Left forelimb (tissue), 1 donor: Measurements from ENCODE around the gene LRMDA.

ENCODE experiments used
- DNase-seq: peaks from one replicate; pipeline ENCODE4 v3.0.0-alpha.2; 2018; ENCODE audit warnings: low spot score

Gene LRMDA

GRCh38 chr10:76338187-76338586 is 906.8 kb downstream of the LRMDA start:
- no peak for DNase-seq

GRCh38 chr10:76341740-76342139 is 910.3 kb downstream of the LRMDA start:
- DNase-seq, result no peak

- DNase-seq, result no peak
Observed at GRCh38 chr10:76342996-76343395, 911.6 kb downstream of the LRMDA start.

- DNase-seq, result no peak
Observed at GRCh38 chr10:76347832-76348231, 916.4 kb downstream of the LRMDA start.

GRCh38 chr10:76350583-76350982 is 919.2 kb downstream of the LRMDA start:
- DNase-seq, result no peak

- no peak for DNase-seq
Observed at GRCh38 chr10:76352300-76352699, 920.9 kb downstream of the LRMDA start.

GRCh38 chr10:76353237-76353851 is 921.9 kb downstream of the LRMDA start:
- DNase-seq, result no peak

- no peak for DNase-seq
Observed at GRCh38 chr10:76354212-76354738, 922.9 kb downstream of the LRMDA start.

GRCh38 chr10:76354921-76355320 is 923.5 kb downstream of the LRMDA start:
- no peak for DNase-seq

GRCh38 chr10:76356557-76356956 is 925.1 kb downstream of the LRMDA start:
- no peak for DNase-seq

- DNase-seq, result no peak
Observed at GRCh38 chr10:76357726-76358415, 926.4 kb downstream of the LRMDA start.

GRCh38 chr10:76358743-76359395 is 927.4 kb downstream of the LRMDA start:
- no peak for DNase-seq

- DNase-seq, result no peak
Observed at GRCh38 chr10:76375761-76376160, 944.3 kb downstream of the LRMDA start.

- DNase-seq, result no peak
Observed at GRCh38 chr10:76382381-76382851, 951.0 kb downstream of the LRMDA start.

- no peak for DNase-seq
Observed at GRCh38 chr10:76388321-76389023, 957.0 kb downstream of the LRMDA start.

- no peak for DNase-seq
Observed at GRCh38 chr10:76393875-76394706, 962.7 kb downstream of the LRMDA start.

GRCh38 chr10:76394707-76395042 is 963.3 kb downstream of the LRMDA start:
- DNase-seq, result no peak

GRCh38 chr10:76395251-76395650 is 963.8 kb downstream of the LRMDA start:
- no peak for DNase-seq

GRCh38 chr10:76396134-76396533 is 964.7 kb downstream of the LRMDA start:
- DNase-seq, result no peak

- no peak for DNase-seq
Observed at GRCh38 chr10:76397181-76398042, 966.0 kb downstream of the LRMDA start.
